AG09319 (cell line): Measurements from ENCODE around the gene ELN.
A peak's percentile ranks its signal among the peaks of the same experiment; 100 is the strongest.

Experiments
- DNase-seq: peaks from one replicate; pipeline ENCODE4 v3.0.0-alpha.2; 2010; ENCODE audit warnings: low read depth; ENCODE audit errors: extremely low read depth
- CTCF ChIP-seq: IDR thresholded peaks from 2 replicates; pipeline ENCODE4 v1.5.1; 2011; ENCODE audit warnings: low read depth, mild to moderate bottlenecking, inconsistent platforms, low read length, moderate library complexity

ELN gene

DNA sequence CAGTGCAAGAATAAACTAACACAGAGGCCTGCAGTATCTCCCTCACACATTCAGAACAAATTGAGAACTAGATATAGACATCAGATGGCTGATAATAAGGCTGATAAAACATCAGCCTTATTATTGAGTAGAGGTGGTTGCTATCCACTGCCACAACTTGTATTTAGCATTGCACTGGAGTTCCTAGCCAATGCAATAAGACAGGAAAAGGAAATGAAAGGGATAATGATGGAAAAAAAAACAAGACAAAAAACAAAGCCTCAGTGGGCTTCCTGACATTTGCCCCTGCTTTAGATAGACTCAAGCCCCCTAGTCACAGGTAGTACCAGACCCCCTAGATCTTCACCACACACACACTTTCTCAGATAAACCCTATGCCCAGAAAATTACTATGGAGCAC lies 33.2 kb upstream of the ELN start:
- DNase-seq = no peak
- no peak for TF ChIP-seq CTCF

GRCh38 chr7:73995330-73995729 lies 32.6 kb upstream of the ELN start:
- no peak for DNase-seq
- no peak for TF ChIP-seq CTCF

GRCh38 chr7:73995821-73996511 lies 32.0 kb upstream of the ELN start:
- no peak for TF ChIP-seq CTCF
- no peak for DNase-seq

DNA sequence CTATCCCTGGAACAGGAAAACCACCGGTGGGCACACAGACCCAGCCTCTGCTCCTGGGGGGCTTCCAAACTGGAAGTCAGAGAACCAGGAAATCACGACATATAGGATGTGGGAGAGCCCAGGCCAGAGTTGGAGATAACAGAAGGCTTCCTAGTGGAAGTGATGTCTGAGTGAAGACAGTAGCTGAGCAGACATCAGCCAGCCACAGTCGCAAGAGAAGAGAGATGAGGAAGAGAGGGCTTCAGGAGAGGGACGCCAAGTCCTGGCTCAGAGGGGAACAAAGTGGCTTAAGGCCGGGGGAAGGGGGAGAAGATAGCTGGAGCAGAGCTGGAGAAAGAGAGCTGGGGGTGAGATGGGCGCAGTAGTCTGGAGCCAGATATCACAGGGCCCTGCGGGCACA lies 30.9 kb upstream of the ELN start:
- no peak for DNase-seq
- TF ChIP-seq CTCF = no peak

GRCh38 chr7:73999664-74000435 lies 28.1 kb upstream of the ELN start:
- peak; percentile 81 for DNase-seq
- TF ChIP-seq CTCF = no peak

GRCh38 chr7:74000489-74001149 lies 27.4 kb upstream of the ELN start:
- no peak for DNase-seq
- TF ChIP-seq CTCF = no peak

GRCh38 chr7:74001150-74001494 lies 26.9 kb upstream of the ELN start:
- TF ChIP-seq CTCF = no peak
- no peak for DNase-seq
